NCI-H2227 treated with DMSO at 0.1 percent for 48 hours (cell line): ENCODE measurements around the gene TXNRD3.

Experiments used
- DNase-seq: peaks from one replicate; lab custom pipeline; 2025; lab: John Stamatoyannopoulos, UW

Gene TXNRD3

GRCh38 chr3:126672340-126672739, 17.4 kb upstream of the TXNRD3 start:
- DNase-seq, result no peak

- DNase-seq, result no peak
Measured at GRCh38 chr3:126671521-126671920, 16.6 kb upstream of the TXNRD3 start.

GRCh38 chr3:126668450-126669401, 13.8 kb upstream of the TXNRD3 start:
- DNase-seq, result no peak

GRCh38 chr3:126667631-126668449, 12.9 kb upstream of the TXNRD3 start:
- no peak for DNase-seq

GRCh38 chr3:126666658-126667528, 12.0 kb upstream of the TXNRD3 start:
- no peak for DNase-seq

GRCh38 chr3:126665959-126666657, 11.2 kb upstream of the TXNRD3 start:
- DNase-seq, result no peak

DNA sequence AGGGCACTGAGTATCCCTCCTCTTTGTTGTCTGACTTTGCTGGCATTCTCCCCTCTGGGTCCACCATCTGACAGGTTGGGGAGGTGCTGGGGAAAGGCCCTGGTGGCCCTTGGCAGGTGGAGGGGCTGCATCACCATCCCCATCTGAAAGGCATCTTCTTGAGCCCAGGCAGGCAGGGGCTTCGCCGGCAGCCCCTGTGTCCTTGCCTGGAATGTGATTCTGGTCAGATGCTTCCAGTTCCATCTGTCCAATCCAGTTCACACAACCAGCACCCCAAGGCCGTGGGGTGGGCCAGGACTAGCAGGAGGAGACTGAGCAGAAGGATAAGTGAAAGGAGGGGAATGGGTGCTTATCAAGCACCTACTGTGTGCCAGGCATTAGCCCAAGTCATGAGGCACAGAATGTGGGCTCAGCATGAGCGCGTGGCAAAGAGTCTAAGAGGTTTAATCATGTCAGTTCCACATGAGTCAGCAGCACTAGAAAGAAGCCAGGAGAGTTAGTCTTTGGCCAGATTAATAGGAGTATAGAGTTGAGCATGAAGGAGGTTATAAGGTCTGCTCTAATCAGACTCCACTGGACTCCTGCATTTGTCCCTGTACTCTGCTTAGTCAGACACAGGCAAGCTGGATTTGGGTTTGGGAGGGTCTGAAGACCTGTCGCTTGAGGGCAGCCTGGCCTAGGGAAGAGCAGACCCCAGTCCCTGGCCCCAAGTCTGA, 10.5 kb upstream of the TXNRD3 start:
- no peak for DNase-seq

DNA sequence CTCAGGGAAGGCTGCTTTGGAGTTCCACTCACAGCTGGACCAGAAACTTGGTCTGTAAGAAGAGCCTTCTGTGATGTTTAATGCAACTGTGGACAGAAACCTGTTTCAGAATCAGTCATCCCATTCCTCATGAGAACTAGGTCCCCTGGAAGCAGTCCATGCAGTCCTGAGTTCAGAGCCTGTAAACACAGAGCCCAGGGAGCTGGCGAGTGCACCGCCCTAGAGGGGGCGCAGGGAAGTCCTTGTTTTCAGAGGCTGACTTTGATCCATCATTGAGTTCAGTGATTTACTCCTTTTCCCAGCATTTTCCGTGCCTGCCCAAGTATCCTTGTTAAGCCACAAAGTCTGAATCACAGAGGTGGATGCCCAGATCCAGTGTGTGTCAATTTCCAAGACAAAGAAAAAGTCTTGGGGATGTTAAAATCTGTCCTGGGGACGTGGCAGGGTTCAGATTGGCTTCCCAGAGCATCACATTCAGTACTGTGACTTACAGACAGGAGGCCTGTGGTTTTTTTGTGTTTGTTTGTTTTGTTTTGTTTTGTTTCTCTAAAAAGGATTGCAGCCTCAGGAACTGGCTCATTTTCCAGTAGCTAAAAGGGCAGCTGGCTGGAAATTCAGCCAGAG, 9.8 kb upstream of the TXNRD3 start:
- DNase-seq, result no peak

DNA sequence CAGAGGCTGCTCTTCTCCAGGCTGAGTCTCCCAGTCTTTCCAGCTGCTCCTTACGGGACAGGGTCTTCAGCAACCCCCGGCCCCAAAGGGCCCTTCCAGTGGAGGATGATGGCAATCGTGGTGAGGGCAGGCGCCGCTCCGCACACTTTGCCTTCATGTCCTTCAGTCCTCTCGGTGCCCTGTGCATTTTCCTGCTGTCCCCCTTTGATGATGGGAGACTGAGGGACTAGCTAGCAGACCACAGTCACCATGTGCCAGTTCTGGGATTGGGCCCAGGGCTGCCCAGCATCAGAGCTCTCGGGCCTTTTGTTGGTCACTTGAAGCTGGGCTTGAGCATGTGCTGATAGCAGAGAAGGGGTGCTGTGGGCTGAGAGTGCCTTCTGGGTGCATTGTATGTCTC, 8.8 kb upstream of the TXNRD3 start:
- no peak for DNase-seq

GRCh38 chr3:126663257-126663656, 8.3 kb upstream of the TXNRD3 start:
- no peak for DNase-seq

GRCh38 chr3:126661532-126662364, 6.8 kb upstream of the TXNRD3 start:
- no peak for DNase-seq

DNA sequence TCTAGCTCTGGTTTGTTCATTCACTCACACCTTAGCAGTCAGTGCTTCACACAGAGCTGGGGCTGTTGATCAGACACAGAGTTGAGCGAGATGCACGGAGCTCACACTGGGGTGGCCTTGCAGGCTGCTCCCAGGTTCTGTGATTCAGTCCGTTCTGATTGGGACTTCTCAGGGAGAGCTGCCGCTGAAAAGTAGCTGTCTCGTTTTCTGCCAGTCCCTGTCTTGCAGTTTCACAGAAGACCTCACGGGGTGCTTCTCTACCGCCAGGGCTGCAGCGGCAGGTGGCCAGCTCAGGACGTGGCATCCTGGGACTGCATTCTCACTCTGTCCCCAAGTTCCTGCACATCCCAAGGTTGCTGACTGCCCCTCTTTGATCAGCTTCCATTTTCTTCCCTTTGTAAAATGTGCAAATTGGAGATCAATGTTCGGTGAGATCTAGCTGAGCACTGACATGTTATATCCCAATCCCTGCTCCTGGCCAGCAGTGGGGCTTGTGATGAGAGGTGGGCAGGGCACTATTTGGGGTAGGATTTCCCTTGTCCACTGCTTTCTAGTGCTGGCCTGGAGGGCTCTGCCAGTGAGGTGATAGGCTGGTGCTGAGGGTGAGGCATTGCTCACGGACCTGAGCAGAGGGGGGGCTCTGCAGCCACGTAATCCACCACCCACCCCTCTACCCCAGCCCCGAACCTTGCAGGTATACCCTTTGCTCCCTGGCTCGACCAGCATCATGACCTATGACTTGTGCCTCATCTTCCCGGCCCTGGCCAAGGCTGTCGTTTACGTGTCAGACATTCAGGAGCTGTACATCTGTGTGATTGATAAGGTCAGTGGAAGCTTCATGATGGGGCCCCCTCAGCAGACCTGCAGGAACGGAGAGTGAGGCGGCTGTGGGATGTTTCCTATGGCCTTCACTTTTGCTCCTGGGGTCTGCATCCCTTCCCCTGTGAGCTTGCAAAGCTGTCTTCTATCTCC, 5.3 kb upstream of the TXNRD3 start:
- DNase-seq, result no peak

DNA sequence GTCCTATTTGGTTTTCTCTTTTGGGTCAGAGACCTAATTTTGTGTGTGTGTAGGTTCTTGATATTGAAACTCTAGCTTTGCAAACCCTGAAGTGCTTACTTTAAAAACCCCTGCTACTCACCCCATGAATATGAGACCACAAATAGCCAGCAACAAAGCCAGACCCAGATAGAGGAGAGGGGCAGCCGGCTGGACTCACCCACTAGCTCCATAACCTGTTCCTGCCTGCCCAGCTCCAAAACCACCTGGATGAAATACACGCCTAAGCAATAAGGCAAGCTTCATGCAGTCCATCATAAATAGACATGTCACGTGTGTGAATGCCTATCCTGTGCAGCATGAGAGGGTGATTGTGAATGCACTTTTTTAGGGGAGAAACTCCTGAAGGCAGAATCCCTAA, 3.7 kb upstream of the TXNRD3 start:
- DNase-seq, result no peak

GRCh38 chr3:126657901-126658300, 3.0 kb upstream of the TXNRD3 start:
- DNase-seq, result no peak

- DNase-seq, result no peak
Measured at GRCh38 chr3:126656371-126657134, 1.6 kb upstream of the TXNRD3 start.

DNA sequence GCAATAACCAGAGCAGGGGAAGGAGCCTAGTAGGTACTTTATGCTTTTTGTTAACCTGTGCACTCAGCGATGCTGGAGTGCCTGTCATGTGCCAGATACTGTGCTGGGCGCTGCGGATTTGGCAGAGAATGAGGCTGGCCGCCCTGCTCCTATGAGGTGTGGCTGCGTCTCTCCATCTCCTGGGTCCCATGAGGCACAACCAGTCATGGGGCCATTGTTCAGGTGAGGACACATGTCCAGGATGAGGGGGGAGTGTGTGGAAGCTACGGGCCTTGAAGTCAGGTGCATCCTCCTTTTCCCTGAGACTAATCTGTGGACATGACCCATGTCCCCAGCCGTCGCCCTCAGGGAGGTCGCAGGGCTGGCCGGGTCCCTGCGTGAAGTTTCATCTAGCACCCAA, 963 bp upstream of the TXNRD3 start:
- no peak for DNase-seq

- no peak for DNase-seq
Measured at GRCh38 chr3:126649556-126650092, 5.3 kb downstream of the TXNRD3 start.
